Stimulated activated CD4-positive, alpha-beta T cell treated with anti-CD3 and anti-CD28 coated beads, Interleukin-15, amount 100 ng/mL, for 1 hour (primary cell): ENCODE results near the gene PRKCZ.
"Not testable (repeated sequence)": the region's sequence is repeated elsewhere in the genome, so short reads cannot be mapped to it uniquely, and the experiment has no call there.

ENCODE experiments used
- DNase-seq, 2 donors: peaks; one replicate each; pipeline ENCODE4 v3.0.0-alpha.2; 2020; ENCODE audit warnings: low read depth in 1 of 2, low spot score in 1 of 2

PRKCZ gene

GRCh38 chr1:2133879-2134215, 83.6 kb downstream of the PRKCZ start:
- no peak for DNase-seq

GRCh38 chr1:2134266-2134620, 84.0 kb downstream of the PRKCZ start:
- DNase-seq: no peak

GRCh38 chr1:2134621-2135307, 84.6 kb downstream of the PRKCZ start:
- DNase-seq: no peak

GRCh38 chr1:2135441-2135841, 85.2 kb downstream of the PRKCZ start:
- DNase-seq: no peak

- DNase-seq: no peak
Observed at GRCh38 chr1:2135941-2136340, 85.7 kb downstream of the PRKCZ start.

GRCh38 chr1:2136386-2137235, 86.4 kb downstream of the PRKCZ start:
- no peak for DNase-seq

- no peak for DNase-seq
Observed at GRCh38 chr1:2137257-2138121, 87.3 kb downstream of the PRKCZ start.

- DNase-seq: not testable (repeated sequence)
Observed at GRCh38 chr1:2139156-2139555, 88.9 kb downstream of the PRKCZ start.

- no peak for DNase-seq
Observed at GRCh38 chr1:2141025-2141424, 90.8 kb downstream of the PRKCZ start.

GRCh38 chr1:2143814-2144500, 93.7 kb downstream of the PRKCZ start:
- no peak for DNase-seq

- no peak for DNase-seq
Observed at GRCh38 chr1:2144501-2145090, 94.4 kb downstream of the PRKCZ start.

- no peak for DNase-seq
Observed at GRCh38 chr1:2145946-2146835, 96.0 kb downstream of the PRKCZ start.

GRCh38 chr1:2146836-2147517, 96.8 kb downstream of the PRKCZ start:
- no peak for DNase-seq

- not testable (repeated sequence) for DNase-seq
Observed at GRCh38 chr1:2147869-2148268, 97.7 kb downstream of the PRKCZ start.

- DNase-seq: peak in 1 of 2 donors; percentile 19
Observed at GRCh38 chr1:2148691-2149090, 98.5 kb downstream of the PRKCZ start.

GRCh38 chr1:2150801-2151200, 100.6 kb downstream of the PRKCZ start:
- no peak for DNase-seq

GRCh38 chr1:2151252-2151651, 101.0 kb downstream of the PRKCZ start:
- DNase-seq: no peak

GRCh38 chr1:2151911-2152310, 101.7 kb downstream of the PRKCZ start:
- DNase-seq: no peak

- DNase-seq: no peak
Observed at GRCh38 chr1:2152954-2153353, 102.7 kb downstream of the PRKCZ start.
